ENCODE data around the gene ZNF765.

DNA sequence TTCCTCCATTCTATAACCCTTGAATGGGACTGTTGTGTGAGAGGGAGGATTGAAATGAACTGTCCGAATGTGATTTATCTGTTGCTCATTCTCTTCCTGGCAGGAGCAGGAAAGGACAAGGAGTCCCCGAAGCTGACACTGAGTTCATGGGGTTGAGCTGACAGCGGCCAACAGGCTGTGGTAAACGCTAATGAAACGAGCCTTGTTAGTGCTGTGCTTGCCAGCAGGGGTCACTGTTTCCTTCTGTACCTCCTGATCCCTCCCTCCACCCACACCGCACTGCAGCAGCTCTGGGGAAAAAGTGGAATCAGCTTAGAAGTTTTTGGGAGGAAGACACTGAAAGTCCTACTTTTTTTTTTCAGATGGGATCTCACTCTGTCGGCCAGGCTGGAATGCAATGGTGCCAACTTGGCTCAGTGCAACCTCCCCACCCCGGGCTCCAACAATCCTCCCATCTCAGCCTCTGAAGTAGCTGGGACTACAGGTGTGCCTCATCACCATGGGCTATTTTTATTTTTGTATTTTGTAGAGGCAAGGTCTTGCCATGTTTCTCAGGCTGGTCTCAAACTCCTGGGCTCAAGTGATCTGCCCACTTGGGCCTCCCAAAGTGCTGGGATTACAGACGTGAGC is 30.1 kb downstream of the ZNF765 start:
- TF ChIP-seq, protein P1, sequence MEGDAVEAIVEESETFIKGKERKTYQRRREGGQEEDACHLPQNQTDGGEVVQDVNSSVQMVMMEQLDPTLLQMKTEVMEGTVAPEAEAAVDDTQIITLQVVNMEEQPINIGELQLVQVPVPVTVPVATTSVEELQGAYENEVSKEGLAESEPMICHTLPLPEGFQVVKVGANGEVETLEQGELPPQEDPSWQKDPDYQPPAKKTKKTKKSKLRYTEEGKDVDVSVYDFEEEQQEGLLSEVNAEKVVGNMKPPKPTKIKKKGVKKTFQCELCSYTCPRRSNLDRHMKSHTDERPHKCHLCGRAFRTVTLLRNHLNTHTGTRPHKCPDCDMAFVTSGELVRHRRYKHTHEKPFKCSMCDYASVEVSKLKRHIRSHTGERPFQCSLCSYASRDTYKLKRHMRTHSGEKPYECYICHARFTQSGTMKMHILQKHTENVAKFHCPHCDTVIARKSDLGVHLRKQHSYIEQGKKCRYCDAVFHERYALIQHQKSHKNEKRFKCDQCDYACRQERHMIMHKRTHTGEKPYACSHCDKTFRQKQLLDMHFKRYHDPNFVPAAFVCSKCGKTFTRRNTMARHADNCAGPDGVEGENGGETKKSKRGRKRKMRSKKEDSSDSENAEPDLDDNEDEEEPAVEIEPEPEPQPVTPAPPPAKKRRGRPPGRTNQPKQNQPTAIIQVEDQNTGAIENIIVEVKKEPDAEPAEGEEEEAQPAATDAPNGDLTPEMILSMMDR (IDR thresholded peaks at IDR 0.05 in 8 of 11, conservative IDR thresholded peaks at IDR 0.05 in 3 of 11), result peak; percentile 55 to 91 (median 80)
- TF ChIP-seq POLR2A (IDR thresholded peaks at IDR 0.05) (no peak), POLR2AphosphoS5 (IDR thresholded peaks at IDR 0.05) (peak in 1 of 3 donors; percentile 52)
